SK-MEL-5 (cell line): ENCODE measurements around the gene PGAP3. TPM values are rescaled to one million over a fixed set of nuclear protein-coding genes. Genes with fewer than 3 reads are reported as not detected.

Source experiments
- DNase-seq: peaks from one replicate; pipeline ENCODE4 v3.0.0-alpha.2; 2016; ENCODE audit warnings: low read depth, low spot score
- in situ Hi-C: cut with HindIII; loops from 2 replicates; pipeline ENCODE4 v1.10.0; 2016; ENCODE audit warnings: low sequenced_read_pairs, high pct_unique_total_duplicates, low pct_unique_long_range_greater_than_20kb
- small RNA-seq, 2 experiments: library from RNA; depleted of rRNA; stranded (forward); fragments of <200 nt; gene quantifications; one replicate each; pipeline ENCODE3, GENCODE V24; 2014
- total RNA-seq: library from RNA; depleted of rRNA; stranded (reverse); fragments of >200 nt; shearing (Covaris generic); gene quantifications from 2 replicates; pipeline ENCODE4 v1.2.3, GENCODE V29; 2014; rRNA removed

Gene PGAP3
- total RNA-seq, 1 experiment from 2014 or later, result 6.6 TPM

GRCh38 chr17:39623356-39623950 is 64.4 kb downstream of the PGAP3 start:
- peak; percentile 81 for DNase-seq
- in situ Hi-C loops, result no loop called here

- DNase-seq, result peak; percentile 19
- in situ Hi-C loops, result no loop called here
These were observed 65.4 kb downstream of the PGAP3 start for GRCh38 chr17:39622380-39623006.

- in situ Hi-C loops, result no loop called here
- DNase-seq, result peak; percentile 85
These were observed 66.1 kb downstream of the PGAP3 start for GRCh38 chr17:39621523-39622379.

Small RNA genes lying within 50 kb of the gene (small RNA-seq; reads per million reads assigned to genes)
- 0 reads per million in 2 experiments for gene MIR4728

Other genes starting within 250 kb of the PGAP3 start
- 20.1 and 22.1 TPM in 2 replicates for gene MED1, start 236.8 kb downstream of the PGAP3 start, total RNA-seq
- gene CDK12, start 226.6 kb downstream of the PGAP3 start, total RNA-seq, result 40.7 TPM in 2 replicates
- not detected in 2 replicates for gene NEUROD2, start 80.1 kb downstream of the PGAP3 start, total RNA-seq
- 0.08 TPM in 1 of 2 replicates, not detected in the other for gene PPP1R1B, start 61.1 kb downstream of the PGAP3 start, total RNA-seq
- 21.2 and 32.9 TPM in 2 replicates for gene STARD3, start 50.9 kb downstream of the PGAP3 start, total RNA-seq
- 0.05 and 0.53 TPM in 2 replicates for gene TCAP, start 22.7 kb downstream of the PGAP3 start, total RNA-seq
- not detected in 2 replicates for gene PNMT, start 19.6 kb downstream of the PGAP3 start, total RNA-seq
- gene ERBB2, start 12.0 kb upstream of the PGAP3 start, total RNA-seq, result 11.9 and 12.4 TPM in 2 replicates
- gene MIEN1, start 42.5 kb upstream of the PGAP3 start, total RNA-seq, result 50.0 and 58.8 TPM in 2 replicates
- 0.11 TPM in 1 of 2 replicates, not detected in the other for gene GRB7, start 49.9 kb upstream of the PGAP3 start, total RNA-seq
- 0.08 and 0.35 TPM in 2 replicates for gene IKZF3, start 176.3 kb upstream of the PGAP3 start, total RNA-seq
- gene ZPBP2, start 180.1 kb upstream of the PGAP3 start, total RNA-seq, result not detected in 2 replicates
- gene GSDMB, start 230.6 kb upstream of the PGAP3 start, total RNA-seq, result 0.27 and 0.40 TPM in 2 replicates
- gene ORMDL3, start 239.5 kb upstream of the PGAP3 start, total RNA-seq, result 32.4 and 33.7 TPM in 2 replicates
- not detected in 2 replicates for gene LRRC3C, start 239.7 kb upstream of the PGAP3 start, total RNA-seq